ENCODE results near the gene NUDCD2.

DNA sequence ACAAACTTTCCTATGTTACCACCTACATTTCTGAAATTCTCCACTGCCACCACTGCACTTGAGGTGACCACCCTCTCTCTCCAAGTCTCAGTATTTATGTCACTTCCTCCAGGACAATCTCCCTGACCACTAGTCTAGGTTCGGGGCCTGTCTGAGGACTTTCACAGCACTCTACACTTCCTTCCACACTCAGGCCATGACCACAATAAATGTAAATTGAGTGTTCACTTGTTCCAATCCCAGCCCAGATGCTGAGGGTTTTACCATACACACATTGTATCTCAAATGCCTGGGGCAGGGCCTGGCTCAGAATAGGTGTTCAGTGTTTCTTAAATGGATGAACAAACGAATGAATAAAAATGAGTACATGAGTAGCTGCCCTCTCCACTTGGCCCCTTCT is 49.4 kb downstream of the NUDCD2 start:
- no peak for TF ChIP-seq CEBPB (IDR thresholded peaks at IDR 0.05)
- no peak for TF ChIP-seq RAD21 (IDR thresholded peaks at IDR 0.05; ENCODE audit: low read depth)
- no peak for TF ChIP-seq TEAD4 (IDR thresholded peaks at IDR 0.05)
- no peak for TF ChIP-seq EGR1 (IDR thresholded peaks at IDR 0.05)
- no peak for TF ChIP-seq TCF12 (IDR thresholded peaks at IDR 0.05; ENCODE audit: low read depth)
- TF ChIP-seq ZBTB7A (IDR thresholded peaks at IDR 0.05; ENCODE audit: low read depth), result no peak
- no peak for TF ChIP-seq TAF1 (IDR thresholded peaks at IDR 0.05; ENCODE audit: low read depth)
- TF ChIP-seq, protein P1, sequence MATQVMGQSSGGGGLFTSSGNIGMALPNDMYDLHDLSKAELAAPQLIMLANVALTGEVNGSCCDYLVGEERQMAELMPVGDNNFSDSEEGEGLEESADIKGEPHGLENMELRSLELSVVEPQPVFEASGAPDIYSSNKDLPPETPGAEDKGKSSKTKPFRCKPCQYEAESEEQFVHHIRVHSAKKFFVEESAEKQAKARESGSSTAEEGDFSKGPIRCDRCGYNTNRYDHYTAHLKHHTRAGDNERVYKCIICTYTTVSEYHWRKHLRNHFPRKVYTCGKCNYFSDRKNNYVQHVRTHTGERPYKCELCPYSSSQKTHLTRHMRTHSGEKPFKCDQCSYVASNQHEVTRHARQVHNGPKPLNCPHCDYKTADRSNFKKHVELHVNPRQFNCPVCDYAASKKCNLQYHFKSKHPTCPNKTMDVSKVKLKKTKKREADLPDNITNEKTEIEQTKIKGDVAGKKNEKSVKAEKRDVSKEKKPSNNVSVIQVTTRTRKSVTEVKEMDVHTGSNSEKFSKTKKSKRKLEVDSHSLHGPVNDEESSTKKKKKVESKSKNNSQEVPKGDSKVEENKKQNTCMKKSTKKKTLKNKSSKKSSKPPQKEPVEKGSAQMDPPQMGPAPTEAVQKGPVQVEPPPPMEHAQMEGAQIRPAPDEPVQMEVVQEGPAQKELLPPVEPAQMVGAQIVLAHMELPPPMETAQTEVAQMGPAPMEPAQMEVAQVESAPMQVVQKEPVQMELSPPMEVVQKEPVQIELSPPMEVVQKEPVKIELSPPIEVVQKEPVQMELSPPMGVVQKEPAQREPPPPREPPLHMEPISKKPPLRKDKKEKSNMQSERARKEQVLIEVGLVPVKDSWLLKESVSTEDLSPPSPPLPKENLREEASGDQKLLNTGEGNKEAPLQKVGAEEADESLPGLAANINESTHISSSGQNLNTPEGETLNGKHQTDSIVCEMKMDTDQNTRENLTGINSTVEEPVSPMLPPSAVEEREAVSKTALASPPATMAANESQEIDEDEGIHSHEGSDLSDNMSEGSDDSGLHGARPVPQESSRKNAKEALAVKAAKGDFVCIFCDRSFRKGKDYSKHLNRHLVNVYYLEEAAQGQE (IDR thresholded peaks at IDR 0.05; ENCODE audit: low read depth), result no peak

Data from Ishikawa (cell line).